K562 (cell line): ENCODE measurements around the gene DMXL1. TPM values are rescaled to one million over a fixed set of nuclear protein-coding genes. Genes with fewer than 3 reads are reported as not detected.

Experiments
- E2F3 ChIP-seq: fragments of 250-450 bp; sonication (Bioruptor Pico); IDR thresholded peaks from 2 replicates; pipeline ENCODE4 v1.4.0; 2020; ENCODE audit warnings: mild to moderate bottlenecking
- EP300 ChIP-seq: IDR thresholded peaks from 2 replicates; pipeline ENCODE4 v1.6.1; 2012; ENCODE audit warnings: low read length, improper control_type of control experiment
- EWSR1 ChIP-seq: fragments of 450-650 bp; IDR thresholded peaks from 2 replicates; pipeline ENCODE4 v1.6.1; 2018; ENCODE audit warnings: borderline replicate concordance, mild to moderate bottlenecking, low read depth, moderate library complexity; ENCODE audit not compliant: partially characterized antibody
- ILF3 ChIP-seq: fragments of 450-650 bp; IDR thresholded peaks from 2 replicates; pipeline ENCODE4 v1.6.1; 2018; ENCODE audit warnings: antibody characterized with exemption, mild to moderate bottlenecking, moderate library complexity, borderline replicate concordance
- KAT2B ChIP-seq: IDR thresholded peaks from one replicate; pipeline ENCODE4 v1.6.1; 2012; ENCODE audit warnings: low read depth, mild to moderate bottlenecking, control low read depth, inconsistent platforms, low read length, moderate library complexity
- PRMT5 ChIP-seq: sonication (generic); formaldehyde crosslinking; IDR thresholded peaks from 2 replicates; pipeline ENCODE4 v1.5.0; 2020; ENCODE audit warnings: missing genetic modification reagents
- SRSF3 ChIP-seq: fragments of 200-400 bp; formaldehyde crosslinking; IDR thresholded peaks from 2 replicates; pipeline ENCODE4 v1.6.1; 2016; ENCODE audit warnings: mild to moderate bottlenecking, low read length, moderate library complexity; ENCODE audit not compliant: insufficient read depth
- ZBTB1 ChIP-seq: sonication (generic); formaldehyde crosslinking; IDR thresholded peaks from 2 replicates; pipeline ENCODE4 v1.8.1; 2023; ENCODE audit warnings: missing genetic modification reagents, low read depth, mild to moderate bottlenecking, borderline replicate concordance
- polyA plus RNA-seq, 8 experiments: library from polyadenylated mRNA; depleted of rRNA in 4 of 8; stranded (reverse) in 5 of 8; unstranded in 3 of 8; fragments of >200 nt; fragmentation: Nextera tagmentation in 2 of 8; fragmentation: Illumina TruSeq in 1 of 8; extraction: Ambion mirVana in 2 of 8; extraction: Trizol in 1 of 8; gene quantifications; 2 replicates each; pipeline versions ENCODE4 v1.2.1 to v1.2.3, GENCODE V29; 2011 to 2014; ENCODE audit warnings: inconsistent platforms in 1 of 8, missing spikeins in 1 of 8
- total RNA-seq, 7 experiments: library from RNA; depleted of rRNA in 6 of 7; stranded (reverse); fragments of >200 nt in 6 of 7; fragmentation: Illumina TruSeq in 2 of 7; extraction: Trizol in 2 of 7; gene quantifications; 2 replicates each; pipeline versions ENCODE4 v1.2.1 to v1.2.3, GENCODE V29; 2011 to 2021; ENCODE audit warnings: low replicate concordance in 1 of 7
- TF ChIP-seq, protein P1 (sequence below): fragments of 200-600 bp; sonication (generic); IDR thresholded peaks from one replicate; pipeline ENCODE4 v1.6.1; 2012; ENCODE audit warnings: mild to moderate bottlenecking, low read depth, low read length, inconsistent platforms
- TF ChIP-seq, protein P2 (sequence below), 2 experiments: fragments of 450-650 bp; IDR thresholded peaks; 2 replicates each; pipeline ENCODE4 v1.6.1; 2016
- TF ChIP-seq, protein P3 (sequence below): IDR thresholded peaks from 3 replicates; pipeline ENCODE4 v1.6.1; 2011; ENCODE audit warnings: borderline replicate concordance, mild to moderate bottlenecking, moderate library complexity; ENCODE audit not compliant: insufficient read length; ENCODE audit errors: extremely low read depth

Gene DMXL1
- total and polyA plus RNA-seq, 9 of the 15 experiments (the other 6 are each of a cell fraction or from before 2014, with no cell fraction given): 8.3 to 40.3 (median 30.6) TPM

DNA sequence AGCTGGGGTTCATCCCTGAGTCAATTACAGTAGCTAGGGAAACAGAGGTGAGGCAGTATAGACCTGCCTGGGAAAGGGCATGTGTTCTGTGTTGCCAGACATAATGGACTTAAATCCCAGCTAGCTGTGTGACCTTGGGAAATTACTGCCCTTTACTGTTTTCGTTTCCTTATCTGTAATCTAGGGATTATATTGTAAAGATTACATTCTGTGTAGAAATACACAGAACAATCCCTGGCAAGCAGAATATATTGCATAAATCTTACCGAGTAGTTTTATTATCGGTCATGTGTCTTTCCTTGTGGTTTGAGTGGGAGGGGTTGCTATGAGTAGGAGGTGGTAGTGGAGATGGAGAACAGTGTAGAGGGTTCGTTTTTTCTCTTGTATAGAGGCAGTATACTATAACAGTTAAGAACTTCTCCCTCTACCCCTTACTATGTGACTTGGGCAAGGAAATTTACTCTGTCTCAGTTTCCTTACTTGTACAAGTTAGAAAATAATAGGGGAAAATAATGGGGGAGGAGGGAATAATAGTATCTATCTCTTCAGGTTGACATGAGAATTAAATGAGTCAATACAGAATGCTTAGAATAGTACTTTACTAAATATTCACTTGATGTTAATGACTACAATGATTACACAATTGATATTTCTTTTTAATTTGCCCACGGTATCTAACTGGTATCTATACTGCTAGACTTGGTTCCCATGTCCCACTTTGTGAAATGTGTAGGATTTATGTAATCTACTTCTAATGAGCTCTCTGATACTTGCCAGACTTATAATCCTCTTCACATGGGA is 7.1 kb upstream of the DMXL1 start (continued):
- TF ChIP-seq, protein P1, sequence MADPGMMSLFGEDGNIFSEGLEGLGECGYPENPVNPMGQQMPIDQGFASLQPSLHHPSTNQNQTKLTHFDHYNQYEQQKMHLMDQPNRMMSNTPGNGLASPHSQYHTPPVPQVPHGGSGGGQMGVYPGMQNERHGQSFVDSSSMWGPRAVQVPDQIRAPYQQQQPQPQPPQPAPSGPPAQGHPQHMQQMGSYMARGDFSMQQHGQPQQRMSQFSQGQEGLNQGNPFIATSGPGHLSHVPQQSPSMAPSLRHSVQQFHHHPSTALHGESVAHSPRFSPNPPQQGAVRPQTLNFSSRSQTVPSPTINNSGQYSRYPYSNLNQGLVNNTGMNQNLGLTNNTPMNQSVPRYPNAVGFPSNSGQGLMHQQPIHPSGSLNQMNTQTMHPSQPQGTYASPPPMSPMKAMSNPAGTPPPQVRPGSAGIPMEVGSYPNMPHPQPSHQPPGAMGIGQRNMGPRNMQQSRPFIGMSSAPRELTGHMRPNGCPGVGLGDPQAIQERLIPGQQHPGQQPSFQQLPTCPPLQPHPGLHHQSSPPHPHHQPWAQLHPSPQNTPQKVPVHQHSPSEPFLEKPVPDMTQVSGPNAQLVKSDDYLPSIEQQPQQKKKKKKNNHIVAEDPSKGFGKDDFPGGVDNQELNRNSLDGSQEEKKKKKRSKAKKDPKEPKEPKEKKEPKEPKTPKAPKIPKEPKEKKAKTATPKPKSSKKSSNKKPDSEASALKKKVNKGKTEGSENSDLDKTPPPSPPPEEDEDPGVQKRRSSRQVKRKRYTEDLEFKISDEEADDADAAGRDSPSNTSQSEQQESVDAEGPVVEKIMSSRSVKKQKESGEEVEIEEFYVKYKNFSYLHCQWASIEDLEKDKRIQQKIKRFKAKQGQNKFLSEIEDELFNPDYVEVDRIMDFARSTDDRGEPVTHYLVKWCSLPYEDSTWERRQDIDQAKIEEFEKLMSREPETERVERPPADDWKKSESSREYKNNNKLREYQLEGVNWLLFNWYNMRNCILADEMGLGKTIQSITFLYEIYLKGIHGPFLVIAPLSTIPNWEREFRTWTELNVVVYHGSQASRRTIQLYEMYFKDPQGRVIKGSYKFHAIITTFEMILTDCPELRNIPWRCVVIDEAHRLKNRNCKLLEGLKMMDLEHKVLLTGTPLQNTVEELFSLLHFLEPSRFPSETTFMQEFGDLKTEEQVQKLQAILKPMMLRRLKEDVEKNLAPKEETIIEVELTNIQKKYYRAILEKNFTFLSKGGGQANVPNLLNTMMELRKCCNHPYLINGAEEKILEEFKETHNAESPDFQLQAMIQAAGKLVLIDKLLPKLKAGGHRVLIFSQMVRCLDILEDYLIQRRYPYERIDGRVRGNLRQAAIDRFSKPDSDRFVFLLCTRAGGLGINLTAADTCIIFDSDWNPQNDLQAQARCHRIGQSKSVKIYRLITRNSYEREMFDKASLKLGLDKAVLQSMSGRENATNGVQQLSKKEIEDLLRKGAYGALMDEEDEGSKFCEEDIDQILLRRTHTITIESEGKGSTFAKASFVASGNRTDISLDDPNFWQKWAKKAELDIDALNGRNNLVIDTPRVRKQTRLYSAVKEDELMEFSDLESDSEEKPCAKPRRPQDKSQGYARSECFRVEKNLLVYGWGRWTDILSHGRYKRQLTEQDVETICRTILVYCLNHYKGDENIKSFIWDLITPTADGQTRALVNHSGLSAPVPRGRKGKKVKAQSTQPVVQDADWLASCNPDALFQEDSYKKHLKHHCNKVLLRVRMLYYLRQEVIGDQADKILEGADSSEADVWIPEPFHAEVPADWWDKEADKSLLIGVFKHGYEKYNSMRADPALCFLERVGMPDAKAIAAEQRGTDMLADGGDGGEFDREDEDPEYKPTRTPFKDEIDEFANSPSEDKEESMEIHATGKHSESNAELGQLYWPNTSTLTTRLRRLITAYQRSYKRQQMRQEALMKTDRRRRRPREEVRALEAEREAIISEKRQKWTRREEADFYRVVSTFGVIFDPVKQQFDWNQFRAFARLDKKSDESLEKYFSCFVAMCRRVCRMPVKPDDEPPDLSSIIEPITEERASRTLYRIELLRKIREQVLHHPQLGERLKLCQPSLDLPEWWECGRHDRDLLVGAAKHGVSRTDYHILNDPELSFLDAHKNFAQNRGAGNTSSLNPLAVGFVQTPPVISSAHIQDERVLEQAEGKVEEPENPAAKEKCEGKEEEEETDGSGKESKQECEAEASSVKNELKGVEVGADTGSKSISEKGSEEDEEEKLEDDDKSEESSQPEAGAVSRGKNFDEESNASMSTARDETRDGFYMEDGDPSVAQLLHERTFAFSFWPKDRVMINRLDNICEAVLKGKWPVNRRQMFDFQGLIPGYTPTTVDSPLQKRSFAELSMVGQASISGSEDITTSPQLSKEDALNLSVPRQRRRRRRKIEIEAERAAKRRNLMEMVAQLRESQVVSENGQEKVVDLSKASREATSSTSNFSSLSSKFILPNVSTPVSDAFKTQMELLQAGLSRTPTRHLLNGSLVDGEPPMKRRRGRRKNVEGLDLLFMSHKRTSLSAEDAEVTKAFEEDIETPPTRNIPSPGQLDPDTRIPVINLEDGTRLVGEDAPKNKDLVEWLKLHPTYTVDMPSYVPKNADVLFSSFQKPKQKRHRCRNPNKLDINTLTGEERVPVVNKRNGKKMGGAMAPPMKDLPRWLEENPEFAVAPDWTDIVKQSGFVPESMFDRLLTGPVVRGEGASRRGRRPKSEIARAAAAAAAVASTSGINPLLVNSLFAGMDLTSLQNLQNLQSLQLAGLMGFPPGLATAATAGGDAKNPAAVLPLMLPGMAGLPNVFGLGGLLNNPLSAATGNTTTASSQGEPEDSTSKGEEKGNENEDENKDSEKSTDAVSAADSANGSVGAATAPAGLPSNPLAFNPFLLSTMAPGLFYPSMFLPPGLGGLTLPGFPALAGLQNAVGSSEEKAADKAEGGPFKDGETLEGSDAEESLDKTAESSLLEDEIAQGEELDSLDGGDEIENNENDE: no peak
- TF ChIP-seq ILF3 (no peak), EP300 (no peak), E2F3 (CRISPR knock-in tag) (no peak), EWSR1 (no peak), PRMT5 (CRISPR knock-in tag) (no peak), SRSF3 (no peak), ZBTB1 (CRISPR knock-in tag) (no peak), KAT2B (no peak)
- TF ChIP-seq, protein P2, sequence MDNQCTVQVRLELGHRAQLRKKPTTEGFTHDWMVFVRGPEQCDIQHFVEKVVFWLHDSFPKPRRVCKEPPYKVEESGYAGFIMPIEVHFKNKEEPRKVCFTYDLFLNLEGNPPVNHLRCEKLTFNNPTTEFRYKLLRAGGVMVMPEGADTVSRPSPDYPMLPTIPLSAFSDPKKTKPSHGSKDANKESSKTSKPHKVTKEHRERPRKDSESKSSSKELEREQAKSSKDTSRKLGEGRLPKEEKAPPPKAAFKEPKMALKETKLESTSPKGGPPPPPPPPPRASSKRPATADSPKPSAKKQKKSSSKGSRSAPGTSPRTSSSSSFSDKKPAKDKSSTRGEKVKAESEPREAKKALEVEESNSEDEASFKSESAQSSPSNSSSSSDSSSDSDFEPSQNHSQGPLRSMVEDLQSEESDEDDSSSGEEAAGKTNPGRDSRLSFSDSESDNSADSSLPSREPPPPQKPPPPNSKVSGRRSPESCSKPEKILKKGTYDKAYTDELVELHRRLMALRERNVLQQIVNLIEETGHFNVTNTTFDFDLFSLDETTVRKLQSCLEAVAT (IDR thresholded peaks at IDR 0.05): no peak
- TF ChIP-seq, protein P3, sequence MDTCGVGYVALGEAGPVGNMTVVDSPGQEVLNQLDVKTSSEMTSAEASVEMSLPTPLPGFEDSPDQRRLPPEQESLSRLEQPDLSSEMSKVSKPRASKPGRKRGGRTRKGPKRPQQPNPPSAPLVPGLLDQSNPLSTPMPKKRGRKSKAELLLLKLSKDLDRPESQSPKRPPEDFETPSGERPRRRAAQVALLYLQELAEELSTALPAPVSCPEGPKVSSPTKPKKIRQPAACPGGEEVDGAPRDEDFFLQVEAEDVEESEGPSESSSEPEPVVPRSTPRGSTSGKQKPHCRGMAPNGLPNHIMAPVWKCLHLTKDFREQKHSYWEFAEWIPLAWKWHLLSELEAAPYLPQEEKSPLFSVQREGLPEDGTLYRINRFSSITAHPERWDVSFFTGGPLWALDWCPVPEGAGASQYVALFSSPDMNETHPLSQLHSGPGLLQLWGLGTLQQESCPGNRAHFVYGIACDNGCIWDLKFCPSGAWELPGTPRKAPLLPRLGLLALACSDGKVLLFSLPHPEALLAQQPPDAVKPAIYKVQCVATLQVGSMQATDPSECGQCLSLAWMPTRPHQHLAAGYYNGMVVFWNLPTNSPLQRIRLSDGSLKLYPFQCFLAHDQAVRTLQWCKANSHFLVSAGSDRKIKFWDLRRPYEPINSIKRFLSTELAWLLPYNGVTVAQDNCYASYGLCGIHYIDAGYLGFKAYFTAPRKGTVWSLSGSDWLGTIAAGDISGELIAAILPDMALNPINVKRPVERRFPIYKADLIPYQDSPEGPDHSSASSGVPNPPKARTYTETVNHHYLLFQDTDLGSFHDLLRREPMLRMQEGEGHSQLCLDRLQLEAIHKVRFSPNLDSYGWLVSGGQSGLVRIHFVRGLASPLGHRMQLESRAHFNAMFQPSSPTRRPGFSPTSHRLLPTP: no peak
